ENCODE results near the gene RHBDD1.
"Not testable (repeated sequence)": the region's sequence is repeated elsewhere in the genome, so short reads cannot be mapped to it uniquely, and the experiment has no call there.

RHBDD1 gene

DNA sequence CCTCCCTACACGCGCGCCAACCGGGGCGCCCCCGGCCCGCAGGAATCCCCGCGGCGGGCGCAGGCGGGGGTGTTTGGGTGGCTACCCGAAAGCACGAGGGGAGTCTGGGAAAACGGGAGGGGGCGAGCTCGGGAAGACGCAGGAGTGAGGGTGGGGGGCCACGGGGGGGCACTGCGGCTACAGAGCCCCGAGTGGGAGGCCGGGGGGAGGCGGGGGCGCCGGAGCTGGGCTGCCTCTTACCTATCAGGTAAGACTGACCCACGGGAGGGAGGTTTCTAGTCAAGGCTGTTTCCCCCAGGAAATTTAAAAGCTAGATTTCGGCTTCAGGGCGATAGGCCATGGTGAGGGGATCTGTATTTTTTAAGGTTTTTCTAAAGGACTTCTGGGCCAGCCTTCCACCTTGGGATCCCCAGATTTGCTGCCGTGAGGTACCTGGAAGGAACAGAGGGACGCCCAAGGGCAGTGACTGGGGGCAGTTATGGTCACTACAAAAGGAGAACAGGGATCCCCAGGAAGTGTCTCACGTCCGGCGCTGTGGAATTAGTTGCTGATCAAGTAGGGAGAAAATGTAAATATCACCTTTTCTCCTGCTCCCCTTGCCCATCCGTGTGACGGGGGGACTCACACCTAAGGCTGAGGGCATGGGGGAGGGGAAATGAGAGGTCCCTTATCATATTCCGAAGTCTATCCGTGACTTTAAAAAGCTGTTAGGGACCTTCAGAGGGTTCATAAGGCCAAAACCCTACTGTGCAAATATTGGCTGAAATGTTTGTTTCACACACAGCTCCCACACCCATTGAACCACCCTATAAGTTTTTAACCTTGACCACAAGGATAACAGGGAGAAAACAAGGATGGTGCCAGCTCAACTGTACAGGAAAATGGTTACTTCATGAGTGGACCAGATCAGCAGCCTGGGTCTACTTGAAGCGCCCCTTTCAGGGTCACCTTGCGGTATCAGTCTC is 35.6 kb upstream of the RHBDD1 start:
- no peak for DNase-seq (ENCODE audit: low read depth in 3 of 3)

DNA sequence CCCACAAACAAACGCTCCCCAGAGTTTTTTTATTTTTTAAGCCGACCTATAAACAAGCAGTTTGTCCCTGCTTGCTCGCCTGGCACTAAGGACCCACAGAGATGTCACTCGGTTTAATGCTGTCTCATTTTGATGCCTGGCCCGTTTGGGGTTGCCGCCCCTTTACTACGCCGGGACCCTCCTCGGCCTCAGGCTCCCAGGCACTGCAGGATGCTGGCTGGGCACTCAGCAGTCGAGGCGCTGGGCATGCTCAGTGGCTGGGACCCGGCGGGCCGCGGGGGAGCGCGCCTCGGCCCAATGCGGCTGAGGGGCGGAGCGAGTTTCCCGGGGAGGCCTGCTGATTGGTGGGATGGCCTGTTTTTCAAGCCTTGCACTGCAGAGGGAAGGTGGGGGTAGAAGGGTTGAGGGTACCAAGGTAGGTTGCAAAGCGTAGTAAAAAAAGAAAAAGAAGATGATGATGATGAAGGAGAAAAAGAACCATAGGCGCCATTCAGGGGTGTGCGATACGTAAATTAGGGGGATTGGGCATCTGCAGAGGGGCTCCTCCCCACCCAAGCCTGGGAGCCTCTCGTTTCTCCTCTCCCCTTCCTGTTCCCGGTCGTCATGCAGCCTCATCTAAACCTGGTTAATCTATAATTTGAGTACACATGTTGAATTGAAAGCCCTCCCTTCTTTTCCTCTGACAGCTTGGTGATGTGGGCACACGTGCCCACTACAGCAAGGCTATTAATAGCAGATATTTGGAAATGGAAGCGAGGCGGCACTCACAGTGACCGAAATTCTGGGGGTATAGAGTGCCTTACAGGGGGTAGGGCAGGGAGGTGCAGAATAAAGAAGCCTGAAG is 34.7 kb upstream of the RHBDD1 start:
- peak; percentile 64 to 77 (median 72) for DNase-seq (ENCODE audit: low read depth in 3 of 3)

DNA sequence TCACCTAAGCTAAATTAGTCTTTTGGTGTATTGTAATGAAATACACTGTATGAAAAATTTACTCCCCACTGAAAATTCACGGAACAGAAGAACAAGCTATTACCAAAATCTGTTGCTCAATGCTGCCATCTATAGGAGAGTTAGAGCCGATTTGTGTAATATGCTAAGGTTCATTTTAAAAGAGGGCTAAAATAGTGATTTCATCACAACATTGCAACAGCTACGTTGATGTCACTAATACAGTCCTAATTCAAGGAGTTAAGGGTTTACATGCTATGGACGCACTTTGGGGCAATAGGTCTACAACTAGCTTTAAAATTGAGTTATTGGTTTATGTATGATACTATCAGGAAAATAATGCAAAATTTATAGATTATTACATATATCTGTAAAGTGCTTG is 33.3 kb upstream of the RHBDD1 start:
- no peak for DNase-seq (ENCODE audit: low read depth in 3 of 3)

DNA sequence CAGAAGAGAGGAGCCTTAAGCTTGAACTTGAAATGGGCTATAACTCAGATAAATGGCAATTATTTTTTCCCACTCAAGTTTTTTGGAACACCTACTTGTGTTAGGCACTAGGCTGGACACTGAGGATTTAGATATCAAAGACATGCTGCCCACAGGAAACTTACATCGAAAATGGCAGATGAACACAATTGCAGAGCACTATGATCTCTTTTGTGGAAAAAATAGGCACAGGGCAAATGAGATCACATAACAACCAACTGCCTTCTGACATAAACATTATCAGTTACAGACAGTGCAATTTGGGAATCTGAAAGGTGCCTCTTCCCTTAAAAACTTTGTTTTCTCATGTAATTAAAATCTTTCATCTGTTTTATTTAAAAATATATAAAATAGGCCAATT is 32.4 kb upstream of the RHBDD1 start:
- no peak for DNase-seq (ENCODE audit: low read depth in 3 of 3)

DNA sequence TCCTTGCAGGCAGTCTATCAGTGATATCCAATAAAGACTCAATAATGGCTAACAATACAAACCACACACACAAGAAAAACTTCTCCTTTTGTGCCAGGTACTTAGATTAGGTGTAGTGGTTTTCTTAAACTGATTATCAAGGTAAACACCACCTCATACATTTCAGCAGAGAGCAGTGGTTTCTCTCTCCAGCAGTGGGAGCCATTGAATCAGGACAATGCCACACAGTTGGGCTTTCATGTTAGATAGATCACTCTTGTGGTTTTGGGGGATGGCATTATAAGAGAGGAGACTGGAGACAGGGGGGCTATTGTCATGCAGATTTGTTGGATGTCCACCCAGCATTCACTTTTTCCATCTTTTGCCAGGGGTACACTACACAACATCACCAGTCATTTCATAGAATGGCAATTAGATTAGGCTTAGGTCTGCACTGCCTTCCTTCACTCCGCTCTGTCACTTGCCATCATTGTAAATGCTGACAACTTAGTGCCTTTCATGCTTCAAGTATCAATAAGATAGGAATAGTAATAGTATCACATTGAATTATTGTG is 22.6 kb upstream of the RHBDD1 start:
- DNase-seq (ENCODE audit: low read depth in 3 of 3): no peak

DNA sequence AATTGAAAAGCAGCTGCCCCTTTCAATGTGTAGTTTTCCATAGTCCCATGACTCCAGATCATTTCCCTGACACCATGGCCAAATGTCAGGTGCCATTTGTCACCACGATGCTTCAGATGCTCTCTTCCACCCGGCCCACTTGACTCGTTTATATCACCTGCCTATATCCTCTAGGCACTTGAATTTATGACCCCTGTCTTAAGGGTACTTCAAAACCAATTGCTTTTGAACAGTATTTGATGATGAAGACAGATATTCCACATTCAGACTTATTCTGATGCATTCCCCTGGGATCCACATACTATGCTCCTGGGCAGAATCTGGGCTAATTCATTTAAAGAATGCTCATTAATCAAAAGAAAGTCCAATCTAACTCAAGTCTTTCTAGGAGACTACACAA is 16.9 kb upstream of the RHBDD1 start:
- DNase-seq (ENCODE audit: low read depth in 3 of 3): no peak

DNA sequence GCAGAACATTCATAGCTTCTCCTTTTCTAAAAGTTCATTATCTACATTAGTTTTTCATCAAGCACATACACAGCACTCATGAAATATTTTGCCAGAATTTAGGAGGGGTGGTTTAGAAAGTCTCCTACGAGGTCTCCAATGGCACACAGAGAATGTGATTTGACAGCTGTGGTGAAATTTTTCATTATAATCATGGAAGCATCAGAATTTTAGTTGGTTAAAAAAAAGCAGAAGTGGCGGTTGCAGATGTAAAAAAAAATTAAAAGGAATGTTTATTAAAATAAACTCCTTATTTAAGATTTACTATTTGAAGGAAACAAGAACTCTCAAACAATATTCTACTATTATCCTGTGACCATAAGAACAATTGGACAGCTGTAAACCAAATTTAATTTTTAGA is 10.8 kb upstream of the RHBDD1 start:
- DNase-seq (ENCODE audit: low read depth in 3 of 3): no peak

DNA sequence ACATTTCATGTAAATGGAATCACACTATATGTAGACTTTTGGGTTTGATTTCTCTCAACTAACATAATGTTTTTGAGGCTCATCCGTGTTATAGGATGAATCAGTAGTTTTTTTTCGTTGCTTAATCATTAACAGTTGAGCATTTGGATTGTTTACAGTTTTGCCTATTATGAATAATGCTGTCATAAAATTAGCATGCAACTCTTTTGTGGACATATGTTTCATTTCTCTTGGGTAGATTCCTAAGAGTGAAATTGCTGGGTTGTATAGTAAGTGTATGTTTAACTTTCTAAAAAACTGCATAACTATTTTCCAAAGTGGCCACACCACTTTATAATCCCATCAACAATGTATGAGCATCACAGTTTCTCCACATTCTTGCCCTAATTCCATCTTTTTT is 7.7 kb upstream of the RHBDD1 start:
- no peak for DNase-seq (ENCODE audit: low read depth in 3 of 3)

DNA sequence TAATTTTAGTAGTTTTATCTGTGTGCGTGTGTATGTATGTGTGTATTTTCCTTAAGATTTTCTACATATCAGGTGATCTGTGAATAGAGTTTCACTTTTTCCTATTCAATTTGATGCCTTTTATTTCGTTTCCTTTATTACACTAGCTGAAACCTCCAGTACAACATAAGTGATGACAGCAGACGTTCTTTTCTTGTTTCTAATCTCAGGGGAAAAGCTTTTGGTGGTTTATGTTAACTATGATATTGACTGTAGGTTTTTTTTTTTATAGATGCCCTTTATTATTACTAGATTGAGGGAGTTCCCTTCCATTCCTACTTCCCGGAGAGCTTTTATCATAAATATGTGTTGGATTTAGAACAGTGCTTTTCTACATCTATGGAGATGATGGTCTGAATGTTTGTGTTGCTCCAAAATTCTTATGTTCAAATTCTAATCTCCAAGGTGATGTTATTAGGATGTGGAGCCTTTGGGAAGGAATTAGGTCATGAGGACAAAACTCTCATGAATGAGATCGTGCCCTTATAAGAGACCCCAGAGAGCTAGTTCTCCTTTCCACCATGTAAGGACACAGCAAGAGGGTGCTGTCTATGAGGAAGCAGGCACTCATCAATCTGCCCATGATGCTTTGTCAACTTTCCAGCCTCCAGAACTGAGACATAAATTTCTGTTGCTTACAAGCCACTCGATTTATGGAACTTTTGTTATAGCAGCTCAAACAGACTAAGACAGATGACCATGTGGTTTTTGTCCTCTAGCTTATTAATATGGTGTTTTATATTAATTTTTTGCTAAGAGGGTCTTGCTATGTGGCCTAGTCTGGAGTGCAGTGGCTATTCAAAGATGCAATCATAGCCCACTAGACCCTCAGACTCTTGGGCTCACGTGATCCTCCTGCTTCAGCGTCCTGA is 5.9 kb upstream of the RHBDD1 start:
- DNase-seq (ENCODE audit: low read depth in 3 of 3): no peak

DNA sequence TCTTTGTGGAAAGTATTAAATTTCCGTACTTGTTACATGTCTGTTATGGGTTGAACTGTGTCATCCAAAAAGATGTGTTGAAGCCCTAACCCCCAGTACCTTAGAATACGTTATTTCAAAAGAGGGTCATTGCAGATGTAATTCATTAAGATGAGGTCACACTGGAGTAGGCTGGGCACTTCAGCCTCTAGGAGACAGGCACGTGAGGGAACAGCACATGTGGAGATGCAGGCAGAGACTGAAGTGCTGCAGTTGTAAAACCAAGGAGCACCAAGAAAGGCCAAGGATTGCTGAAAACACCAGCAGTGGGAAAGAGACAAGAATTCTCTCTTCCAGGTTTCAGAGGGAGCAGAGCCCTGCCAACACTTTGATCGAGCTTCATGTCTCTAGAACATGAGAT is 4.6 kb upstream of the RHBDD1 start:
- no peak for DNase-seq (ENCODE audit: low read depth in 3 of 3)

DNA sequence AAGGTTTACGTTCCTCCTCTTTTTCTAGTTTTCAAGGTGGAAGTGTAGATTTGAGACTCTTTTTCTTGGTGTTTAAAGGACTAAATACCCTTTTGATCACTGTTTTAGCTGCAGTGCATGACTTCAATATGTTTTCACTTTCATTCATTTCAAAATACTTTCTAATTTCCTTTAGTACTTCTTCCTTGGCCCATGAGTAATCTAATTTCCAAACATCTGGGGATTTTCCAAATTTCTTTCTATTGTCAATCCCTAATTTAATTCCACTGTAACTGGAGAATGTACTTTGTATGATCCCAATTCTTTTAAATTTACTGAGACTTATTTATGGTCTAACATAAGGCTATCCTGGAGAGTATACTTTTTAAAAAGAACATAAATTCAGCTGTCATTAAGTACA is 3.8 kb upstream of the RHBDD1 start:
- no peak for DNase-seq (ENCODE audit: low read depth in 3 of 3)

DNA sequence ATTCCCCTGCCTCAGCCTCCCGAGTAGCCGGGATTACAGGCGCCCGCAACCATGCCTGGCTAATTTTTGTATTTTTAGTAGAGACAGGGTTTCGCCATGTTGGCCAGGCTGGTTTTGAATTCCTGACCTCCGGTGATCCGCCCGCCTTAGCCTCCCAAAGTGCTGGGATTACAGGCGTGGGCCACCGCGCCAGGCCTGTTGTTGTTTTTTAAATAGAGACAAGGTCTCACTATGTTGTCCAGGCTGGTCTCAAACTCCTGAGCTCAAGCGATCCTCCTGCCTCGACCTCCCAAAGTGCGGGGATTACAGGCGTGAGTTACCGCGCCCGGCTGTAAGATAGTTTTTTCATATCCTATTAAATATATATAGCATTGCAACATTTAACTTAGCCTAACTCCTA is 974 bp upstream of the RHBDD1 start:
- not testable (repeated sequence) for DNase-seq (ENCODE audit: low read depth in 3 of 3)

DNA sequence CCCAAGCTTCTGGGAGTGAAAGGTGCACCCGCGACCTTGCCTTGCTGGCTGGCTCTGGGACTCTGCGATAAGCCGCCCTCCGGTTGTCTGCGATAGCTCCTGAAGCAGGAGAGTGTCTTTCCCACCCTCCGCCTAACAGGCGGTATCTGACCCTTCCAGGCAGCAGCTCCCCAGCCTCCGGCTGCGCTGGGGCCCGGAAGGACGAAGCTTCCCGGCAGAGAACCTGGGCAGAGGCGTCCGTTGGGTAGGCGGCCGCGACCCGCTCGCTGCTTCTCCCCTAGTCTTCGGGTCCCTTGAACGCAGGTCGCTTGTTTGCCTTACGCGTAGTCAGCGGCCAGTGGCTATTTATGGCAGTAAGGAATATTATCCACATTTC is 446 bp upstream of the RHBDD1 start:
- DNase-seq (ENCODE audit: low read depth in 3 of 3): no peak

DNA sequence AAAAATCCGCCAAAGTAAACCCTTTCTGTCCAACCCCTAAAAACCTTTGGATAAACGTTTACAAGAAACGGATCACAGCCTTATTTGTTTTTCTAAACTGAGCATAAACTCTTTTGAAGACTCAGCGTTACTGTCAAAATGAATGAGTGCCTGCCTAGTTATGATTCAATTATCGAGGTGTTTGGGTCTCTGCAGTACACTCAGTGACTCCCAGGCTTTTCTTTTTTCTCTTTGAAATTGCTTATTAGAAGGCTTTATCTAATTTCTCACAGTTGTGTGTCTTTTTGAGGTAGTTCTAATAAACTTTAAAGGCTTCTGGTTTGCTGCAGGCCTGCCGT is 663 bp downstream of the RHBDD1 start:
- no peak for DNase-seq (ENCODE audit: low read depth in 3 of 3)

DNA sequence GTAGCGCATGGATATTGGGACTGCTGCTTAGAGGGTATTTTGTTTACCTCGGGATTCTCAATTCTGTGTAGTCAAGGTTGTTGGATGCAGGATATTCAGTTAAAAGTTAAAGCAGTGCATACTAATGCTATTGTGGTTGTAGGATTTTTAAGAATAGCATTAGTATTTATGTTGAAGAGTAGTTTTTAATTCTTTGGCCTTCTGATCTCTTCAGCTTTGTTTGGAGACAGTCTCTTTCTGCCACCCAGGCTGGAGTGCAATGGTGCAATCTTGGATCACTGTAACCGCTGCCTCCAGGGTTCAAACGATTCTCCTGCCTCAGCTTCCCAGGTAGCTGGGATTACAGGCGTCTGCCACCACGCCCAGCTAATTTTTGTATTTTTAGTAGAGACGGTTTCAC is 1.5 kb downstream of the RHBDD1 start:
- no peak for DNase-seq (ENCODE audit: low read depth in 3 of 3)

DNA sequence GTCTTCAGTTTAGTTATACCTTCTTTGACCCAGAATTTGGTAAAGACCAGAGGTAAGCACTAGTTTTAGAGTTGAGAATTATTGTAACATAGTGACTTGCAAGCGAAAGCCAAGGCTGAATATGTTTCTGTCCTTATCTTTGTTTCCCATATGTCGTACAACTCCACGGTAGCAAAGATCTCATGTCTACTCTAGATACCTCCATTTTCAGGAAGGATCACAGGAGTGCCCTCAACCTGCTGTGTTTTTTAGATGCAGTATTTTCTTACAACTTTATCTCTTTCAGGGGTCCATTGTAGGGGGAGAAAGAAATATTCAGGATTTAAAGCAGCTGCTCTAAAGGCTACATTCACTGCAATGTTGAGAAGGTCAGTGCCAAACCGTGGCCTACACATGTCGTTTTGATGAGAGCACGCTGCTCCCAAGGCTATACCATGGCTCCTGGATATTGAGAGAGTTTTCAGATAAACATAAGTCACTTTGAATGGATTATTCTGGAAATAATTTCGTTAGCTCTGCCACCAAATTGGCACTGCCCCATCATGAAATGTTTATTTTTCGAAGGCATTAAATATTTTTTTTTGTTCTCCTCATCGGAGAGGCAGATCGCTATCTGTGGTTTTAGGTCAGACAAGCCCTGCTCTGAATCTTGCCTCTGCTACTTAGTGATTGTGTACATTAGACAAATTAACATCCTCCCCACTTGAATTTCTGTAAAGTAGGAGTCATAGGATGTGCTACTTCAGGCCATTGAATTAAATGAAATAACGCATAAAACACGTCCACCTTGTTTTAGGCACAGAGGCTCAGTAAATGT is 2.1 kb downstream of the RHBDD1 start:
- no peak for DNase-seq (ENCODE audit: low read depth in 3 of 3)

DNA sequence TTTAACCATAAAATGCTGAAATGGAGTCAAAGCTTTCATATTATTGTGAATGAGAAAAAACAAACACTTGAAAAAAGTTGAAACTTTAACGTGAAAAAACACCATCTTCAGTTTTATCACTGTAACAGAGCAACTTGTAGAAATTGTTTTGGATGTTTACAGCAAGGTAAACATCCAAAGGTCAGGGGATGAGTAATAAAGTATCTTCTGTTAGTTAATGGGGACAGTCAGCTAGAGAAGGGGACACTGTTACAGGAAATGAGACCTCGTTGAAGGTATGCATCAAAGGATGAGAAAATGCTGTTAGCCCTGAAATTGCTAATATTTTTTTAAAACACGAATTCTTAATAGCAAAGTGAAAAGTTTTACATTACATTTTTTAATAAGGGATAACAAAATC is 2.9 kb downstream of the RHBDD1 start:
- DNase-seq (ENCODE audit: low read depth in 3 of 3): no peak

DNA sequence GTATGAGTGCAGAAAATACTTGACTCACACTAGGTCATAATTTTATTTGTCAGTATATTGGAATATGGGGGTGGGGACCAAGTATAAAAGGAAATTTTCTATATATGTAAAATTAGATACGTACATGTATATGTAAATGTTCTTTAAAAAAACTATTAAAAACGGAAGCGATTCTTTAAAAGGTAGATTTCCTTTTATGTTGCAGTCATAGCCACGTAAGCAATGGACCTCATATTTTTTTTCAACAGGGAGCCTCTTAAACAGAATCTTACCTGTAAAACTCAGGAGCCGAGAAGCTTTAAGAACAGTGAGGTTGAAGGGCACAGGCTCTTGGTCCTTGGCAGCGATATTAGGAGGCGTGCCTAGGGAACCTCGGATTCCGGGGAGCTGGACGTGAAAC is 3.3 kb downstream of the RHBDD1 start:
- DNase-seq (ENCODE audit: low read depth in 3 of 3): no peak

DNA sequence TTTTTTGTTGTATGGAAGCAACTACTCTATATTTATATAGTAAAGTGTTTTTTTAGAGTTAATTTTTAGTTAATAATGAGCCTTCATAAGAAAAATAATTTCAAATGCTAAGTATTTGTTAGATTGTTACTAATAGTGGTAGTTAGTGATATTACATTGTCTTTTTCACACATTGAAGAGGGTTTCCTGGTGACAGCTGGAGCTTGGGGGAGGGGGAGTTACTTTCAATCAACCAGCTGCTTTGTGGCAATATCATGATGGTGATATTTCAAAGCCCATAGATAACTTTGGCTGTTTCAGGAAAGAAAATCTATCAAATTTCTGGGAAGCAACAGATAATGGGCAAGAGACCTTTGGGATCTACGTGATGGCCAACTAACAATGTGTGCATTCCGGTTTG is 4.1 kb downstream of the RHBDD1 start:
- DNase-seq (ENCODE audit: low read depth in 3 of 3): no peak

DNA sequence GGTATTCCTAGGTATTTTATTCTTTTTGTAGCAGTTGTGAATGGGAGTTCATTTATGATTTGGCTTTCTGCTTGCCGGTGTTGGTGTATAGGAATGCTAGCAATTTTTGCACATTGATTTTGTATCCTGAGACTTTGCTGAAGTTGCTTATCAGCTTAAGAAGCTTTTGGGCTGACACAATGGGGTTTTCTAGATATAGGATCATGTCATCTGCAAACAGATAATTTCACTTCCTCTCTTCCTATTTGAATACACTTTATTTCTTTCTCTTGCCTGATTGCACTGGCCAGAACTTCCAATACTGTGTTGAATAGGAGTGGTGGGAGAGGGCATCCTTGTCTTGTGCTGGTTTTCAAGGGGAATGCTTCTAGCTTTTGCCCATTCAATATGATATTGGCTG is 7.1 kb downstream of the RHBDD1 start:
- not testable (repeated sequence) for DNase-seq (ENCODE audit: low read depth in 3 of 3)
